Limb (tissue), 2 donors: ENCODE results near the gene ZP2.
"Not testable (repeated sequence)": the region's sequence is repeated elsewhere in the genome, so short reads cannot be mapped to it uniquely, and the experiment has no call there.

ENCODE experiments used
- DNase-seq, 2 donors: peaks; one replicate each; pipeline ENCODE4 v3.0.0-alpha.2; 2016; ENCODE audit errors: extremely low spot score in 2 of 2

The ZP2 gene

DNA sequence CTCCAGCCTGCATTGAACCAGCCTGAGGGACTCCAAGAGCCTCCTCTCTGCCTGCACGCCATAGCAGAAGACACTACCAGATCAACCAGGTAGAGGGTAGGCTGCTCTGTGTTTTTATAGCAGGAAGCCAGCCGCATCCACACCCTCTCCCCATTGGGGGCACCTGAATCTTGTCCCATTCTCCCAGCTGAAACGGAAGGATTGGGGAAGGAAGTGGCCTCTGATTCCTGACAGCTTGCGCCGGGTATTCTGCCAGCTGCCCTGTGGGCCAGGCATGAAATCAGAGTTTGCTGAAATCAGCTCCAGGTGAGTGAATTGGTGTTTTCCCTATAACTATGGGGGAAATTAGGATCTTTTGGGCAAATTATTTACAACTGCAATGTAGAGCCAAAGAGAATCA, at the start of gene ZP2:
ZP2 (minus strand) TSS at position 89 of the 400 bp plus-strand sequence; CDS start at position 62, 27 bp downstream.
- DNase-seq: no peak

DNA sequence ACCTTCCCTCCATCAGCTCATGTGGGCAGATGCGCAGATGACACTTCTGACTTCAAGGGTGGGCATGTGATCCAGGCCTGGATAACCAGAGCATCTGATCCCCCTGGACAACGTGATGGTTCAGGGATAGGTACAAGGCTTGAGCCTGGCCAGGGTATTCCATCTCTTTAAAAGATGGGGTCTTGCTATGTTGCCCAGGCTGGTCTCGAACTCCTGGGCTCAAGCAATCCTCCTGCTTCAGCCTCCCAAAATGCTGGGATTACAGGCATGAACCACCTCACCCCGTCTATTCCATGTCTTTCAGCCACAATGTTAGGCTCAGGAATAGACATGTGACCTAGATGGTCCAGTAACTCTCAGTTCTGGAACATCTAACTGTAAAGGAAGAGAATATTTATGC, 45.9 kb upstream of the ZP2 start:
- DNase-seq: no peak

DNA sequence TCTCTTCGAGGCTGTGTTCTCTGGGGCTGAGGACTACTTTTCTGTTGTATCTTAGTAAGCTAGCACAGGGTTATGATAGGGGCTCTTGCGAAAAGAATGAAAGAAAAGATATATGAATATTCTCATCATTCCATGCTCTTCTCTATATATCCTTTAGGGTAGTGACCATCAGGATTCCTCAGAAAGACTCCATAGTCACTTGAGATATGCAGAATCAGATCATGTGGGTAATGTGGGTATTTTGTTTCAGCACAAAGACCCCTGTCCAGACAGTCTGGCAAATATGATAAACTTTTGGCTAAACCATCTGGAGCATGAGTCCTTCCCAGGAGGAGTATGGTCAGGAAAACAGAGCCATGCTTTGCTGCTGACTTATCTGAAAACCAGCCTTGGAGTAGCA, 45.3 kb upstream of the ZP2 start:
- no peak for DNase-seq

DNA sequence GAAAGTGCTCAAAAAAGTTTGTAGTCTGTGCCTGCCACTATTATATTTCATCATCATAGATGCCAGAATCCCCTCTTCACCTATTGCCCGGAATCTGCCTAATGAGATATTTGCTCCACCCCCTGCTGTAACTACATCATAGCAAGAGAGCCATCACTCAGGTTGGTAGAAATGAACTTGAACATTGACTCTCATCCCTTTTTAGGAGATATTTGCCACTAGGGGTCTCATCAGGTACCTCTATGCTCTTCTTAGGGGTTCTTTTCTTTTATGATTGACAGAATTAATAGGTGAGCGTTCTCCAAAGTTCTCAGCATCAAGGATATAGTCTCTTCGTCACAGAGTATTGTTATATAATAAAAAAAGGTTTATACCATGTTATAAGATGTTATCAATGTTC, 42.1 kb upstream of the ZP2 start:
- DNase-seq: no peak

DNA sequence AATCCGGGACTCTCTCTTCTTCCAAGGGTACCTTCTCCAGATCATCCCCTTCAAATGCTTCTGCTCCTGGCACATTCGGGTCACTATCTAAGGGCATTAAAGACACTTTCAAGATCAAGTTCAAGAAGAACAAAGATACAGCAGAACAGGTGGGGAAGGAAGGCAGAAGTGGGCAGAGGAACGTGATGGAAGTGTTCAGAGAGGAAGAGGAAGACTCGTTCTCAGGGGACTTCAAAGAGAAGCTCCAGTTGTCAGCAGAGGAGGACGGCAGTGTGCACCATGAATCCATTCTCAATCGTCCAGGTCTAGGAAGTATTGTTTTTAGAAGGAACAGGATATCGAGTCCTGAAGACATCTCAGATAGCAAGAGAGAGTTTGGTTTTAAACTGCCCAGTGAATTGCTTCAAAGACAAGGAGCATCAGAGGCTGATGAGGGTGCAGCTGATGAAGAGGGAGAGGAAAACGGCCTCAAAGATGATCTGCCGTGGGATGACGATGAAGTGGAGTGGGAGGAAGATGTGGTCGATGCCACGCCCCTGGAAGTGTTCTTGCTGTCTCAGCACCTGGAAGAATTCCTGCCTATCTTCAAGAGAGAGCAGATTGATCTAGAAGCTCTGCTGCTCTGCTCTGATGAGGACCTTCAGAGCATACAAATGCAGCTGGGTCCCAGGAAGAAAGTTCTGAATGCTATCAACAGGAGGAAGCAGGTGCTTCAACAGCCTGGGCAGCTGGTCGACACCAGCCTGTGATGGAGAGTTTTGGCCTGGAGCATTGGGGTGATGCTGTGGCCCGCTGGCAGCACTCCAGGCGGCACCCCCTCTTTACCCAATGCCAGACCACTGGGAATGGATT, 38.9 kb upstream of the ZP2 start:
- DNase-seq: no peak

DNA sequence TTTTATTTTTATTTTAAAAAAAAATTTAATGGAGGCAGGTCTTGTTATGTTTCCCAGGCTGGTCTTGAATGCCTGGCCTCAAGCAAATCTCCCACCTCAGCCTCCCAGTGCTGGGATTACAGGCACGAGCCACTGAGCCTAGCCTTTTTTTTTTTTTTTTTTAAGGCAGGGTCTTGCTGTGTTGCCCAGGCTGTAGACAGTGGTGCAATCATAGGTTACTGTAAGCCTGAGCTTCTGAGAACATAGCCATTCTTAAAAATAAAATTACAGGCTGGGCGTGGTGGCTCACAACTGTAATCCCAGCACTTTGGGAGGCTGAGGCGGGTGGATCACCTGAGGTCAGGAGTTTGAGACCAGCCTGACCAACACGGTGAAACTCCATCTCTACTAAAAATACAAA, 36.8 kb upstream of the ZP2 start:
- not testable (repeated sequence) for DNase-seq

DNA sequence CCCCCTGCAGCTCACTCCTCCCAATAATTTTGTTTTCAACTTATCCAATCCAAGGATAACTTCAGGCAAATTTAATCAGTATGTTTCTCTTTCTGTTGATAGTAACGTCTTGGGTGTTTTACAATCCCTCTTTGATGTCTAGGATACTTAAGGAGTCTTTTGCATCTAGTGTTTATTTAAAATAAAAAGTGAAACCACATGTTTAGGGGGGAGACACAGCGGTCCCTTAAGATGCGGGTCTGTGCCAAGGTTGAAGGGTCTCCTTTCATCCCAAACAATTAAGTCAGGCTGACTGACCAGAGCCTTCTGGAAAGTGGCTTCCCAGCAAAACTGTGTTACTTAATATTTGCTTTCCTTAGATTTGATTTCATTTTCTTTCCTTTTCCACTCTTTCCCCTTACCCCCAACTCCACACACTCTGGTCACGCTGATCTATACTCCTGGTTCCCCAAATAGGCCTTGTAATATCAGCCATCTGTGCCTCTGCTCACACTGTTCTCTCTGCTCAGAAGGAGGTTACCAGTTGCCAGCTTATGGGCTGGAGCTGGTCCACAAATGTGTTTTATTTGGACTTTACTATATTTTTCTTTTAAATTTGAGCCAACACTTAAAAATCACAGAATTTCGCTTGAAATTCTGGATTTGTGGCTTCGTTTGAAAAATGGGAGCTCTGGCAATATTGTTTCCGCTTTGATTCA, 33.3 kb upstream of the ZP2 start:
- no peak for DNase-seq

DNA sequence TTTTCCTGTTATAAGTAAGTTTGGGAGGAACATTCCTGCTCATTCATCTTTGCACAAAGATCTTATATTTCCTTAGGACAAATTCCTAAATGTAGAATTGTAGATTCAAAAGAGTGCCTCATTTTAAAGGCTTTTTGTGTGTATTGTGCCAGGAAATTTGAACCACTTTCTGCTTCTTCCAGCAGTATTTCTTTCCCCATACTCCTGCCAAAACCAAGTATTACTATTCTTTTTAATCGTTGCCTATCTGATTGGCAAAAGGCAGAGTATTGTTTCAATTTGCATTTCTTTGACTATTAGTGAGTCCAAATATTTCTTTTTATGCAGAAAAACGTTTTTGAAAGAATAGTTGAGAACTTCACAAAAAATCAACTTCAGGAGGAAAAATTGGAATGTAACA, 31.4 kb upstream of the ZP2 start:
- no peak for DNase-seq

DNA sequence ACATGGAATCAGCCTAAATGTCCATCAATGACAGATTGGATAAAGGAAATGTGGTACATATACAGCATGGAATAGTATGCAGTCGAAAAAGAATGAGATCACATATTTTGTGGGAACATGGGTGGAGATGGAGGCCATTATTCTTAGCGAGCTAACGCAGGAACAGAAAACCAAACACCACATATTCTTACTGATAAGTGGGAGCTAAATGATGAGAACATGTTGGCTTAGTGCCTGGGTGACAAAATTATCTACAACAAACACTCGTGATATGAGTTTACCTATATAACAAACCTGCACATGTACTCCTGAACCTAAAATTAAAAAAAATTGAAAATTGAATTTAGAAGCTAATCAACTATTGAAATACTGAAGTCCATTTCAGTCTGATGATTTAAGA, 28.3 kb upstream of the ZP2 start:
- no peak for DNase-seq

DNA sequence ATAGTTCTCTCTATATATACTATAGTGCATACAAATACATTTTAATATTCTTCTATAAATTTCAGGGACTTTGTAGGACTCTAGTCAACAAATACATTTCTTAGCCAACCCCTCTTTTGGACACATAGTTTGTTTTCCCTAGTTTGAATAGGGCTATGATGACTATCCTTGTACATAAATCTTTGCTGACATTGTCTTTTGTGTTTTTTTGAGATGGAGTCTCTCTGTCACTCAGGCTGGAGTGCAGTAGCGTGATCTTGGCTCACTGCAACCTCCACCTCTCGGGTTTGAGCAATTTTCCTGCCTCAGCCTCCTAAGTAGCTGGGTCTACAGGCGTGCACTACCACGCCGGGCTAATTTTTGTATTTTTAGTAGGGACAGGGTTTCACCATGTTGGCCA, 25.5 kb upstream of the ZP2 start:
- no peak for DNase-seq

DNA sequence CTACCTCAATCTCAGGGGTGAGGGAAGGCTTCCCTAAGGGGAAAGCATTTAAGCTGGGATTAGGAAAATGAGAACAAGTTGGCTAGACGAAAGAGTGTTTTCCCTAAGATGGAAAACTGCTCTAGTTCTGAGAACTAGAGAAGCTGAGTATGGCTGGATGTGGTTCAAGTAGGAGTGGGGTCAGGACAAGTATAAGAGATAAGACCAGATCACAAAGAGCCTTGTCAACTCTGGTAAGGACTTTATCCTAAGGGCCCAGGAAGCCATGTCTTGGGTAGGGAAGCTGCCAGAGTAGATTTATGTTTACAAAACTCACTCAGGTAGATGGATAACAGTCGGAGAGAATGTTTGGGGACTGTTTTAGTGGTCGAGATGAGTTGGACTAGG, 23.8 kb upstream of the ZP2 start:
- DNase-seq: no peak

DNA sequence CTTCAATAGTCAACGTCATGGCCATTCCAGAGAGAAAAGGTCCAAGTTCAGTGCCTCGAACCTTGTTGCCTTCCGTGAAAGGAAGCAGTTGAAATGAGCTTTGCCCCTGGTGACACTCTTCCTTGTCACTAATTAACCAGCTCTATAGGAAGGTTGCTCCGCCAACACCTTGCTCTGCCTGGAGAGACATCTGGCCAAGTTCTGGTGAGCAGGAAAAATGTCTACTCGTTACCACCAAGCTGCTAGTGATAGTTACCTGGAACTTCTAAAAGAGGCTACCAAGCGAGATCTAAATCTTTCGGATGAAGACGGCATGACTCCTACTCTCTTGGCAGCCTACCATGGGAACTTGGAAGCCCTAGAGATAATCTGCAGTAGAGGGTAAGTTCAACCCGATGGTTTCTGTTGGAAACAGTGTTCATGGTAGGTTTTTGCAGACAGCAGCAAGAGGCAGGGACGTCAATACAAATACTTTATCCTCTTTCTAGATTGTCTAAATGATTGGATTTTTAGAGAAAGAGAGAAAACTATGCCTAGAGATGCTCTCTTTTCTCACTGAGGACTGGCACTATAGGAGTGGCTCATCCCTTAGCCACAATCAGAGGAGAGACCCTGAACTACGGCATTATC, 22.3 kb upstream of the ZP2 start, which contains the start of gene ANKS4B:
ANKS4B (plus strand) TSS at position 179 of the 630 bp plus-strand sequence; CDS start at position 218, 39 bp downstream.
- no peak for DNase-seq

DNA sequence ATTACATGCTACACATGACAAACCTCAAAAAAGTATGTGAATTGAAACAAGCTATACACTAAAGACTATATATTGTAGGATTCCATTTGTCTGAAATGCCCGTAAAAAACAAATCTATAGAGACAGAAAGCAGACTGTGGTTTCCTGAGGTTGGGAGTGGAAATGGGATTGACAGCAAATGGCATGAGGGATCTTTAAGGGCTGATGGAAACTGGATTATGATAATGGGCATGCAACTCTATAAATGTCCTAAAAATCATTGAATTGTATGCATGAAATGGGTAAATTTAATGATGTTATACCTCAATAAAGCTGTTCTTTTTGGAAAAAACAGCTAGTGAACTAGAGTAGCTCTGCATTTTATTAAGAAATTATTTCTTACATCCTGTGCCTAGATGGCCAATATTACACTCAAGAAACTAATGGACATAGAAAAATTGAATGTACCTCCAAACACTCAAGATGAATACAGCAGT, 21.7 kb upstream of the ZP2 start:
- DNase-seq: no peak

DNA sequence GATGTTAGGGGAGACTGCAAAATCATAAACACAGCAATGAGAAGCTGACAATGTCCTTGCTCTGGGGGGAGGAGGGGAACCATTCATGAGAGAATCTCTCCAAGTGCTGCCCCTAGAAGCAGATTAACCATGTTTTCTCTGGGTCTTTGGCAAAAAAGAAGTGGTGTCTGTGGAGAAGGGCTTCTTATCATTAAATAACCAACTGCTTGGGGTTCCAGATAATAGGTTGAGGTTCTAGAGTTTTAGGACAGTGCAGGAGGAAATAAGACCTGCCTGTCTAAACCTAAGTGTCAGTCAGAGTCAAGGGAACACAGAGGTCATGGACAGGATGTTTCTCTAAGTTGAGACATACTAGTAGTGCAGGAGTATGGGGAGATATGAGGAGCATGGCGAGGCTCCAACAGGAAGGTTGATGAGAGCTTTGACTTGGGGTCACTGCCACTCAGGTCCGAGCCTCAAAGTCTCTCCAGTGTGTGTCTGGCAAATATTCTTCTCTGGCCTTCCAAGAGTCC, 17.0 kb upstream of the ZP2 start:
- DNase-seq: no peak

DNA sequence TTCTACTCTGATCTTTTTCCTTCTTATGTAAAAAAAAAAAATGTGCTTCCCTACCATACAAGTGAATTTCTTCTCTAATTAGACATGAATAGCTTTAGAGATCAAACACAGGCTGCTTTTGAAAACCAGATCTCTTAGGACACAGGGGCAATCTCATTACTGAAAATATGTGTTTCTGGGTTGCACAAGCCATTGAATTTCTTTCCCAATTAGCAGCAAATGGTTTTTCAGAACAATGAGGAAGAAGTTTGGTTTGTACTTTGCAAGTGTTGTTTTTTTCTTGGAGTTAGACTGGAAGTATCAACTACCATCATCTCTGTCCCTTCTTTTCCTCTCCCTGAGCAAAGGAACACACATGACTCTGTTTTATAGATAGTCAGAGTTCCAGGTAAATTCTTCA, 16.5 kb upstream of the ZP2 start:
- DNase-seq: no peak

DNA sequence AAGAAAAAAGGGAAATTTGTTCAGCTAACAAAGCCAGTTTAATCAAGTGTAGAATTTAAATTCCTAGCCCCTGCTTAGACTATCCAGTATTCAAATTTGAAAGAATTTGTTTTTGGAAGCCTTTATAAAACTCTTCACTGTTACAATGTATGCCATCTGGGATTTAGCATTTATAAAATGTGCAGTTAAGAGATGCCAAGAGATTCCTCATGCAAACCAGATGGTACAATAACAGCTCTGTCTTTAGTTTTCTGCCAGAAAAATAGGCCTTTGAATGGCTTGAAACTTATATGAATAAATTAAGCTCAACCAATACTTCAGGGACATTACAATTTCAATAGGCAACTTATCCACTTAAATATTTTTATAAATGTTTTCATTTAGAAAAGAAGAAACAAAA, 15.4 kb upstream of the ZP2 start:
- DNase-seq: no peak

DNA sequence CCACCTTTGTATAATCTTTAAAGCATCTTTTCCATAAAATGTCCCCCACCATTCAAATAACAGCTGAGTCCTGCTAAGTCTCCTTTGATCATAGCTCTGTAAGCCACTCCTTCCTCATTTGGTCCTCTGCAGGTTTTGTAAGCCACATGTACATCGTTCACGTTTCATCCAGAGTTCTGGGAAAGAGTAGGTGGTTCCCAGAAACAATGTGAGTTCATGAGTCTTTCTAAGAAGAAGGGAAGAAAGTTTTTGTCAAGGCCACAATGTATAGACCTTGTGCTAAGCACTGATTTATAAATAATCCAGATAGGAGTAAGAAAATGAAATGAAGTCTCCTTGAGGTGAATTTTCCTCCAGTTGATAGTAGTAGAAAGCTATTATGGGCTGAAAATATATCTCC, 13.4 kb upstream of the ZP2 start:
- DNase-seq: no peak

DNA sequence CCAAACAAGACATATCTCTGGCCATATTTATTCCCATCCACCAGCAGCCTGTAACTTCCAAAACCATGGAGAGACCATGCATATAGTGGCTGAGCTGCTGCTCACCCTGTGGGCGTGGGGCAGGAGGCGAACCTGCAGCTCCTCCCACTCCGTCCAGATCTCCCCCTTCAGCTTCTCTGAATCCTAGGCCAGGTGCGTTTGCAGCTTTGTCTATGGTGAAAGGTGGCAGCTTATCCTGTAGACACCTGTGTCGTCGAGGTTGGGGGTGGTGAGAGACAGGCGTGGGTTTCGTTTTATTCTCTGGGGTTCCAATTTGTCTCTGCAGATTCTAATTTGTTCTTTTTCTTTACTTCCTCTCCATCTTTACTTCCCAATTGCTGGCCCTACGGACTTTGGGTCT, 12.4 kb upstream of the ZP2 start:
- DNase-seq: no peak

DNA sequence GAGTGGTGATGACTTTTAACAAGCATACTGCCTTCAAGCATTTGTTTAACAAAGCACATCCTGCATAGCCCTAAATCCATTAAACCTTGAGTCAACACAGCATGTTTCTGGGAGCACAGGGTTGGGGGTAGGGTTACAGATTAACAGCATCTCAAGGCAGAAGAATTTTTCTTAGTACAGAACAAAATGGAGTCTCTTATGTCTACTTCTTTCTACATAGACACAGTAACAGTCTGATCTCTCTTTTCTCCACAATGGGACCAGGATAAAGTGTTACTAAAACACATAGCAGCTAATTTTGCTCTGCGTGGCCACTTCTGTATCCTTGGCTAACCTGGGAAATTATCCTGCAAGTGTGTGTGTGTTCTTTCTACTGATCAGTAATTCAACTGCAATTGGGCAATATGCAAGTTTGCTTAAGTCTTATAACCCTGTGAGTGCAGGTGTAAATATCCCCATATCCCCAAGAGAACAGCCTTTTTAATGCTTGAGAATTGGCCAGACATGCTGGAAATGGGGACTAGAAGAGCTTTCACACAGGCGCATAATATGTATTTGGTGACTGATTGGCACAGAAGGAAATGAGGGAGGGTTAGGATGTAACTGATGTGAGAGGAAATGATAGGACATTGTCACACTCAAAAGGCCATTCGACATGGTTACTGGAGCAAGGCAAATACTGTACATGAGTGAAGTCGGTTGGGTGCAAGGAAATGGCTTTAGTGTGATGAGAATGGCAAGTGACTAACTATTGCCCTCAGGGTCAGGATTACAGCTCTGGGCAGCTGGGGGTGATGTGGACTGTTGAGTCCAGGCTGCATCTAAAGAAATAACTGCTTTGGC, 11.3 kb upstream of the ZP2 start:
- no peak for DNase-seq

DNA sequence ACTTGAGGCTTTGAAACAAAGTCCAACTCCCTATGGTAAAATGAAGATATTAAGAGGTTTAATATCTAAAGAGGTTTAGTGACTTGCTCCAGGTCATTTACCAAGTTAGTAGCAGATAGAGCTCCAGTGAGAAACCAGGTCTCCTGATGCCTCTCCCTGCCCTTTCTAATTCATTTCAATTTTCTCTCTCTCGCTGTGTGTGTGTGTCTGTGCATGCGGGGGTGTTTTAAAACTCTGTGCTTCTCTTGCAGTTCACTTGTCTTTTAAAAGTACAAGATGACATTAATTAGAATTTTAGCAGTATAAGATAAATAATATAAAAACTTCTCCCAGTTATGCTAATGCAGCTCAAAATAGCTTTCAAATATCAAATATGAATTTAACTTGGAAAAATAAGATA, 8.2 kb upstream of the ZP2 start:
- DNase-seq: no peak

DNA sequence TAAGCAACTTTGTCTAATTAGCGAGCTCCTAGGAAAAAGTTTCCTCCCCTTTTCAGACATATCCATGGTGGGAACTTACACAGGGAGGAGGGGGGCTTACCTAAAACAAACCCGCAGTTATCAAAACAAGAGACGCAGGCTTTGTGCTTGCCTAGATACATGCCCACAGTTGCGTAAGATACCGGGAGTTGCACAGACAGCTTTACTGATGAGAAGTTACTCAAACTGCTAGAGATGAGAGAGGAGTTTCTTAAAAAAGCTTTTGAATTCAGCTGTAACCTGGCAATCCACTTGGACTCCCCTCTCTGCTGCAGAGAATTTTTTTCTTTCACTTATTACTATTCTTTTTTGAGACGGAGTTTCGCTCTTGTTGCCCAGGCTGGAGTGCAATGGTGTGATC, 6.8 kb upstream of the ZP2 start:
- no peak for DNase-seq
